ENCODE results near the gene GRK2. TPM values are rescaled to one million over a fixed set of nuclear protein-coding genes. Genes with fewer than 3 reads are reported as not detected.
A peak's percentile ranks its signal among the peaks of the same experiment; 100 is the strongest.

The GRK2 gene
- total RNA-seq, 1 donor from 2014 or later: 101 TPM

DNA sequence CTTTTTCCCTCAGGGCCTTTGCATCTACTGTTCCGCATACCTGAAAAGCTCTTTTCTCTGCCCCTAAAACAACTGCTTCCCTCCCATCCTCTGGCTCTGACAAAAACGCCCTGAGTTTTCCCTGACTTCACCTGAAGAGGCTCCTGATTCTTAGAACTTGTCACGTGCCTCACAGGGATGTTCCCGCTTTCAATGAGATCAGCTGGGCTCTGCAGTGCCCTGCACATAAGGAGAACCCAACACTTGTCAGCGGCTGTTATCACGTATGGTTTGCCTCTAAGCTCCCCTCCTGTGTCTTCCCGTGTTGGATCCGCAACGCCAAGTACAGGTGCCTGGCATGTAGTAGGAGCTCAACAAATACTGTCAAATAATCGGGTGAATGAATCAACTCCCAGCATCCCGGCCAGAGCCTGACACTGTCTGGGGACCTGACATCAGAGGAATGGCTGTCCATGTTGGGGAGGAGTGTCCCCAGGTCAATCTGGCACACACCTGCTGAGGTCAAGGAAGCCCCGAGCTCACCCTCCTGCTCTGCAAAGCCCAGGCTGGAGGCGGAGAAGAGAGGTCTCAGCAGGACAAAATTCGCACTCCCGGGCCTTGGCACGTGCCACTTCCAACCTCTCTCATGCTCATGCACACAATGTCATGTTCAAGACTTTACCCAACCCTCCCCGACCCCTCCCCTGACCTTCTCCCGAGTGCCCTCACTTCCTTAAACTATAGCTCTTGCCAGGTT, 4.2 kb upstream of the GRK2 start:
- no peak for DNase-seq
- H3K4me3 ChIP-seq: no peak overlapping the region
- no peak for ATAC-seq
- H3K27me3 ChIP-seq (ENCODE audit: low read depth): no peaks in the 10 kb centered on the region
- H3K9me3 ChIP-seq: no peaks in the 10 kb centered on the region
- peaks cover 32% of the 10 kb centered on the region for H3K4me1 ChIP-seq
- no peak for TF ChIP-seq CTCF (IDR thresholded peaks at IDR 0.05)
- peak overlapping the region; percentile 53 for H3K27ac ChIP-seq
- peaks cover 4% of the 10 kb centered on the region for H3K36me3 ChIP-seq
- intact Hi-C loops (cut with DNase I): loop anchor here (10.0 kb wide), 1 partner anchor 53 kb away; no protein-coding TSS in a partner anchor

DNA sequence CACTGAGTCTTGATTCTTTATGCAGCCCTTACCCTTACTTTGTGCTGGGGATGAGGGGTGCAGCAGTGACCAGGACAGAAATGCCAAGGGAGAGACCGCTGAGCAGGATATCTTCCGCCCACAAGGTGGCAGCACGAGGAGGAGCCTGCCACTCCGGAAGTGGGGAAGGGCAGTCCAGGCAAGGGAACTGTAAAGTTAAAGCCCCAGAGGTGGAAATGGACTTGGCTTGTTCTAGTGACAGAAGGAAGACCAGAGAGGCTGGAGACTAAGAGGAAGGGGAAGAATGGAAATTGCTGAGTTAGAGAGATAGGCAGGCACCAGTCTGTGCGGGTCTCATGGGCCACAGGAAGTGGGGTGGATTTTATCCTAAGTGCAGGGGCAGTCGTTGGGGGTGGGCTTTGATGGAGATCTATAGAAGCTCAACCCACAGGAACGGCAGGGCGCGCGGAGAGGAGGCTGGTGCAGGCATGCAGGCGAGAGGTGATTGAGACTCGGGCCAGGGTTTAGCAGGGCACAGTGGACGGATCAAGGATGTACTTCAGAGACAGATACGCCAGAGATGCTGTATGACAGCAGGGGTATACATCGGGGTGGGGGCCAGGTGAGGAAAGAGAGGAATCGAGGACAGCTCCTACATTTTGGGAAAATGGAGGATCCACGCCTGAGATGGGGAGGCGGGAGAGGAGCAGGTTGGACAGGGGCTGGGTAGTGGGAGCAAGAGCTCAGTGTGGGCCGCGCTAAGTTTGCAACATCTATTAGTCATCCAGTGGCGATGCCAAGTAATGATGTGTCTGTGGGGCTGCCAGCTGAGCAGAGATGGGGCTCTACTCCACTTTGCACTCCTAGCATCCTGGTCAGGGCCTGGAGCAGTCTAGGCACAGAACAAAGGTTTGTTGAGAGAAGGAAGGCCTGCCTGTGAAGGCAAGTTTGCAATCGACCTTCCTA, 3.3 kb upstream of the GRK2 start:
- TF ChIP-seq CTCF (IDR thresholded peaks at IDR 0.05): peak; percentile 80
- Histone ChIP-seq H3K9me3 (no peaks in the 10 kb centered on the region), H3K4me3 (peak overlapping the region; percentile 11), H3K27me3 (ENCODE audit: low read depth) (no peaks in the 10 kb centered on the region), H3K27ac (peak overlapping the region; percentile 53), H3K4me1 (peaks cover 40% of the 10 kb centered on the region), H3K36me3 (peaks cover 6% of the 10 kb centered on the region)
- DNase-seq: peak; percentile 88
- intact Hi-C loops (cut with DNase I): loop anchor here (10.0 kb wide), 1 partner anchor 52 kb away; no protein-coding TSS in a partner anchor
- ATAC-seq: peak; percentile 80 to 82

- TF ChIP-seq CTCF (IDR thresholded peaks at IDR 0.05): no peak
- H3K9me3 ChIP-seq: no peaks in the 10 kb centered on the region
- H3K27me3 ChIP-seq (ENCODE audit: low read depth): no peaks in the 10 kb centered on the region
- DNase-seq (no peak), ATAC-seq (no peak)
- no peak overlapping the region for H3K27ac ChIP-seq
- peaks cover 52% of the 10 kb centered on the region for H3K4me1 ChIP-seq
- intact Hi-C loops (cut with DNase I): loop anchor here (10.0 kb wide), 1 partner anchor 51 kb away; no protein-coding TSS in a partner anchor
- no peak overlapping the region for H3K4me3 ChIP-seq
- H3K36me3 ChIP-seq: peaks cover 18% of the 10 kb centered on the region
Observed at GRCh38 chr11:67264260-67264659, 2.0 kb upstream of the GRK2 start.

- ATAC-seq (no peak), DNase-seq (no peak)
- intact Hi-C loops (cut with DNase I): loop anchor here (10.0 kb wide), 1 partner anchor 50 kb away; no protein-coding TSS in a partner anchor
- H3K4me3 ChIP-seq: no peak overlapping the region
- H3K36me3 ChIP-seq: peaks cover 23% of the 10 kb centered on the region
- no peak overlapping the region for H3K27ac ChIP-seq
- H3K4me1 ChIP-seq: peaks cover 60% of the 10 kb centered on the region
- no peak for TF ChIP-seq CTCF (IDR thresholded peaks at IDR 0.05)
- H3K27me3 ChIP-seq (ENCODE audit: low read depth): no peaks in the 10 kb centered on the region
- H3K9me3 ChIP-seq: no peaks in the 10 kb centered on the region
Observed at GRCh38 chr11:67264877-67265632, 1.2 kb upstream of the GRK2 start.
